SK-N-SH treated with all-trans-retinoic acid at 6 μM for 48 hours (cell line): ENCODE measurements around the gene SDK1.

Experiments
- ZC3H10 ChIP-seq: fragments of 250-450 bp; sonication (Bioruptor Pico); IDR thresholded peaks from 2 replicates; pipeline ENCODE4 v1.5.1; 2021; ENCODE audit warnings: mild to moderate bottlenecking, moderate library complexity
- ZFP30 ChIP-seq: fragments of 450-650 bp; formaldehyde crosslinking; IDR thresholded peaks from 2 replicates; pipeline ENCODE4 v1.5.0; 2022; ENCODE audit warnings: mild to moderate bottlenecking, moderate library complexity

GRCh38 chr7:4003503-4003902 lies 702.5 kb downstream of the SDK1 start:
- TF ChIP-seq ZFP30 (CRISPR knock-in tag) (no peak), ZC3H10 (no peak)
